HepG2 (cell line): ENCODE data around the gene PKMYT1. TPM values are rescaled to one million over a fixed set of nuclear protein-coding genes. Genes with fewer than 3 reads are reported as not detected.

Source experiments
- ATAC-seq: fragments of 200-7000 bp; cut with Tn5 transposase; 3 replicates; pipeline ENCODE4 v1.9.1; 2020; ENCODE audit warnings: mild to moderate bottlenecking, moderate library complexity
- BruUV-seq: library from RNA; stranded (reverse); fragments of 400-500 nt; replicated peaks from 2 replicates; lab custom pipeline; 2021; lab: Mats Ljungman, UMichigan
- CTCF ChIA-PET: fragments of 300-600 bp; formaldehyde crosslinking; extraction: SDS; loops from one replicate; lab custom pipeline; 2021; ENCODE audit warnings: low total read pairs, inconsistent platforms, low intra/inter-chr PET ratio; lab: Yijun Ruan, JAX
- POLR2A ChIA-PET: fragments of 350-600 bp; sonication (Branson Sonifier 250); formaldehyde crosslinking; loops from one replicate; lab custom pipeline; 2020; ENCODE audit warnings: antibody characterized with exemption, inconsistent platforms; lab: Yijun Ruan, JAX
- DNase-seq: peaks from one replicate; pipeline ENCODE4 v3.0.0-alpha.2; 2015; ENCODE audit warnings: low spot score
- FAIRE-seq: peaks from 3 replicates; lab custom pipeline; 2011; peaks lifted over from hg19 to GRCh38; lab: Jason Lieb, UNC
- H2AFZ ChIP-seq: one replicate; pipeline ENCODE4 v1.6.1; 2011; ENCODE audit warnings: low read length, inconsistent platforms
- H3K27ac ChIP-seq: fragments of 300-600 bp; 3 replicates; pipeline ENCODE4 v1.8.0; 2011; ENCODE audit warnings: mixed run types, mild to moderate bottlenecking, mixed read lengths, low read length, inconsistent platforms; ENCODE audit not compliant: insufficient read depth; ENCODE audit errors: extremely low read length
- H3K27me3 ChIP-seq, 2 experiments: fragments of 200-600 bp in 1 of 2; 2 replicates in 1 of 2; 3 replicates in 1 of 2; pipeline versions ENCODE4 v1.6.0 to v1.8.0; 2011; ENCODE audit warnings: low read length in 2 of 2, mild to moderate bottlenecking in 2 of 2, moderate library complexity in 2 of 2, inconsistent platforms in 1 of 2; ENCODE audit not compliant: insufficient read depth in 2 of 2, control insufficient read depth in 1 of 2
- H3K36me3 ChIP-seq, 2 experiments: fragments of 200-600 bp in 1 of 2; replicated peaks in 1 of 2; 2 replicates in 1 of 2; 3 replicates in 1 of 2; pipeline versions ENCODE4 v1.5.1 to v1.8.0; 2011; ENCODE audit warnings: low read length in 2 of 2, inconsistent platforms in 1 of 2; ENCODE audit not compliant: insufficient read depth in 2 of 2, control insufficient read depth in 1 of 2
- H3K4me1 ChIP-seq: 2 replicates; pipeline ENCODE4 v1.5.1; 2012; ENCODE audit warnings: low read length, inconsistent platforms; ENCODE audit not compliant: insufficient read depth
- H3K4me2 ChIP-seq: 2 replicates; pipeline ENCODE4 v1.6.0; 2011; ENCODE audit warnings: low read depth, low read length, inconsistent platforms
- H3K4me3 ChIP-seq, 3 experiments: fragments of 200-600 bp in 1 of 3; sonication (generic), shearing (Covaris generic) in 1 of 3; replicated peaks in 1 of 3; 2 replicates each; pipeline ENCODE4 v1.5.1; 2011 to 2016; ENCODE audit warnings: low read length in 3 of 3, inconsistent platforms in 2 of 3, low read depth in 2 of 3, mild to moderate bottlenecking in 2 of 3, control low read depth in 1 of 3, mixed read lengths in 1 of 3; ENCODE audit not compliant: insufficient read depth in 1 of 3
- H3K79me2 ChIP-seq: one replicate; pipeline ENCODE4 v1.6.1; 2011; ENCODE audit warnings: low read length, inconsistent platforms; ENCODE audit not compliant: insufficient read depth
- H3K9ac ChIP-seq: 2 replicates; pipeline ENCODE4 v1.6.0; 2011; ENCODE audit warnings: mild to moderate bottlenecking, low read depth, low read length, inconsistent platforms; ENCODE audit not compliant: insufficient read depth
- H3K9me3 ChIP-seq: 2 replicates; pipeline ENCODE4 v1.5.1; 2012; ENCODE audit warnings: mild to moderate bottlenecking, low read length
- H4K20me1 ChIP-seq: 2 replicates; pipeline ENCODE4 v1.6.0; 2011; ENCODE audit warnings: inconsistent platforms, mild to moderate bottlenecking, low read length, moderate library complexity; ENCODE audit not compliant: insufficient read depth
- E2F5 ChIP-seq: sonication (generic); formaldehyde crosslinking; conservative IDR thresholded peaks from 2 replicates; pipeline ENCODE4 v1.4.0; 2020; ENCODE audit warnings: missing genetic modification reagents
- FOXK2 ChIP-seq: fragments of 450-650 bp; IDR thresholded peaks from 2 replicates; pipeline ENCODE4 v1.6.1; 2016
- FOXM1 ChIP-seq: sonication (generic); formaldehyde crosslinking; IDR thresholded peaks from 2 replicates; pipeline ENCODE4 v1.5.0; 2020; ENCODE audit warnings: missing genetic modification reagents
- HOXA3 ChIP-seq: sonication (generic); formaldehyde crosslinking; IDR thresholded peaks from 2 replicates; pipeline ENCODE4 v1.5.0; 2020; ENCODE audit warnings: missing genetic modification reagents
- KAT7 ChIP-seq: IDR thresholded peaks from 2 replicates; pipeline ENCODE4 v1.6.1; 2018; ENCODE audit warnings: borderline replicate concordance, missing compliant biosample characterization
- NPAS2 ChIP-seq: sonication (generic); formaldehyde crosslinking; IDR thresholded peaks from 2 replicates; pipeline ENCODE4 v1.8.0; 2022; ENCODE audit warnings: mild to moderate bottlenecking, missing genetic modification reagents, borderline replicate concordance
- PITX1 ChIP-seq: sonication (generic); formaldehyde crosslinking; IDR thresholded peaks from 2 replicates; pipeline ENCODE4 v1.5.1; 2020; ENCODE audit warnings: mild to moderate bottlenecking, missing genetic modification reagents
- PLRG1 ChIP-seq: fragments of 450-650 bp; conservative IDR thresholded peaks from 2 replicates; pipeline ENCODE4 v1.6.1; 2016
- TAF1 ChIP-seq: sonication (generic); formaldehyde crosslinking; IDR thresholded peaks from 2 replicates; pipeline ENCODE4 v1.4.0; 2020; ENCODE audit warnings: missing genetic modification reagents
- TCF7L2 ChIP-seq: IDR thresholded peaks from 2 replicates; pipeline ENCODE4 v1.6.1; 2011; ENCODE audit warnings: mild to moderate bottlenecking, low read depth, low read length, moderate library complexity
- TOE1 ChIP-seq: sonication (generic); formaldehyde crosslinking; IDR thresholded peaks from 2 replicates; pipeline ENCODE4 v1.4.0; 2020; ENCODE audit warnings: mild to moderate bottlenecking, missing genetic modification reagents
- ZBTB21 ChIP-seq: sonication (generic); formaldehyde crosslinking; IDR thresholded peaks from 2 replicates; pipeline ENCODE4 v1.4.0; 2020; ENCODE audit warnings: missing genetic modification reagents
- ZFP91 ChIP-seq: sonication (generic); formaldehyde crosslinking; IDR thresholded peaks from 2 replicates; pipeline ENCODE4 v1.9.0; 2022; ENCODE audit warnings: missing genetic modification reagents, mild to moderate bottlenecking, borderline replicate concordance
- ZNF180 ChIP-seq: sonication (generic); formaldehyde crosslinking; IDR thresholded peaks from 2 replicates; pipeline ENCODE4 v1.4.0; 2020; ENCODE audit warnings: low read depth, missing genetic modification reagents, borderline replicate concordance
- ZNF292 ChIP-seq: sonication (generic); formaldehyde crosslinking; IDR thresholded peaks from 2 replicates; pipeline ENCODE4 v1.8.1; 2022; ENCODE audit warnings: mild to moderate bottlenecking, low read depth, missing genetic modification reagents, borderline replicate concordance
- ZNF383 ChIP-seq: sonication (generic); formaldehyde crosslinking; IDR thresholded peaks from 2 replicates; pipeline ENCODE4 v1.4.0; 2020; ENCODE audit warnings: missing genetic modification reagents, mild to moderate bottlenecking, borderline replicate concordance
- ZNF414 ChIP-seq: sonication (generic); formaldehyde crosslinking; IDR thresholded peaks from 2 replicates; pipeline ENCODE4 v1.5.0; 2020; ENCODE audit warnings: missing genetic modification reagents
- ZNF878 ChIP-seq: sonication (generic); formaldehyde crosslinking; IDR thresholded peaks from 2 replicates; pipeline ENCODE4 v1.8.1; 2023; ENCODE audit warnings: mild to moderate bottlenecking, missing genetic modification reagents, moderate library complexity
- ZSCAN12 ChIP-seq: sonication (generic); formaldehyde crosslinking; IDR thresholded peaks from 2 replicates; pipeline ENCODE4 v1.9.0; 2021; ENCODE audit warnings: mild to moderate bottlenecking, missing genetic modification reagents
- ZZZ3 ChIP-seq: sonication (generic); formaldehyde crosslinking; IDR thresholded peaks from 2 replicates; pipeline ENCODE4 v1.4.0; 2020; ENCODE audit warnings: missing genetic modification reagents, mild to moderate bottlenecking, borderline replicate concordance
- WGBS: methylation state at CpG from one replicate; pipeline ENCODE4 v1.1.6; 2017; ENCODE audit warnings: low lambda C conversion rate; 5-methylcytosine and 5-hydroxymethylcytosine counted together
- in situ Hi-C: cut with HindIII; loops from 2 replicates; pipeline ENCODE4 v1.10.0; 2017; ENCODE audit warnings: low pct_unique_long_range_greater_than_20kb; ENCODE audit not compliant: extremely low pct_ligation_motif_present
- intact Hi-C: fragments of 100-400 bp; cut with micrococcal nuclease; formaldehyde crosslinking; loops from one replicate; pipeline ENCODE4 v1.10.0; 2022; ENCODE audit not compliant: unreplicated experiment
- polyA plus RNA-seq, 8 experiments: library from polyadenylated mRNA; depleted of rRNA in 3 of 8; stranded (reverse) in 7 of 8; unstranded in 1 of 8; fragments of >200 nt; fragmentation: Illumina TruSeq in 4 of 8; extraction: Trizol in 4 of 8; gene quantifications; 2 replicates each; pipeline versions ENCODE4 v1.2.1 to v1.2.3, GENCODE V29; 2011 to 2016; ENCODE audit warnings: low read depth in 4 of 8, missing spikeins in 1 of 8, mixed read lengths in 1 of 8; ENCODE audit not compliant: insufficient read depth in 1 of 8
- total RNA-seq, 5 experiments: library from RNA; depleted of rRNA; stranded (reverse); fragments of >200 nt; fragmentation: Illumina TruSeq; extraction: Trizol; gene quantifications; 2 replicates each; pipeline ENCODE4 v1.2.3, GENCODE V29; 2016; ENCODE audit warnings: low read depth in 1 of 5

The PKMYT1 gene
- total and polyA plus RNA-seq, 2 of the 13 experiments (the other 11 are each of a cell fraction or from before 2014, with no cell fraction given), result 7.0 to 27.8 TPM

- ATAC-seq, result peak; percentile 53
- H3K9ac ChIP-seq, result peak overlapping the region; percentile 99
- H3K9me3 ChIP-seq, result no peaks in the 10 kb centered on the region
- H3K4me3 ChIP-seq, result peak overlapping the region; percentile 65 to 93 (median 76)
- peak overlapping the region; percentile 85 for H3K4me2 ChIP-seq
- BruUV-seq, result no TSS peak
- in situ Hi-C loops, result no loop called here
- peak; percentile 87 for DNase-seq
- FAIRE-seq, result peak; percentile 42
- peaks cover 4 to 6% of the 10 kb centered on the region in 2 experiments; a peak in 4 of 5 replicates for H3K36me3 ChIP-seq
- ChIA-PET CTCF (interaction anchor here (0.8 to 0.9 kb wide), 2 partner anchors 15 to 17 kb away, joined by 3 to 4 read pairs; no protein-coding TSS in a partner anchor), POLR2A (interaction anchor here (0.7 to 18.8 kb wide), 25 partner anchors 7 to 865 kb away, joined by 3 to 750 read pairs (median 5); partner anchors contain the start of genes CLDN9, FLYWCH2, IL32 and KREMEN2)
- 2% methylated on average over 13 of the region's 57 CpGs for WGBS
- peaks cover 31% of the 10 kb centered on the region; the same call in 1 of the 2 replicates for H4K20me1 ChIP-seq
- peaks cover 5% of the 10 kb centered on the region for H3K79me2 ChIP-seq
- no peak overlapping the region for H2AFZ ChIP-seq
- no peaks in the 10 kb centered on the region; a peak in 2 of 5 replicates for H3K27me3 ChIP-seq
- peaks cover 68% of the 10 kb centered on the region for H3K4me1 ChIP-seq
- intact Hi-C loops, result no loop called here
- H3K27ac ChIP-seq, result peak overlapping the region; percentile 93
- TF ChIP-seq KAT7 (CRISPR knock-in tag), result no peak; the same call in 1 of the 2 replicates
- peak; percentile 65; the same call in 1 of the 2 replicates for TF ChIP-seq HOXA3 (CRISPR knock-in tag)
- no peak for TF ChIP-seq ZNF180 (CRISPR knock-in tag)
- no peak for TF ChIP-seq E2F5
- TF ChIP-seq NPAS2 (CRISPR knock-in tag), result no peak
- TF ChIP-seq ZNF292, result 0 out of 2 replicates have a peak, but pooled peaks have one; percentile 32
- no peak for TF ChIP-seq TCF7L2
- TF ChIP-seq PITX1 (CRISPR knock-in tag), result peak; percentile 16; the same call in 1 of the 2 replicates
- peak; percentile 90 for TF ChIP-seq ZNF414 (CRISPR knock-in tag)
- peak; percentile 20; the same call in 1 of the 2 replicates for TF ChIP-seq ZZZ3 (CRISPR knock-in tag)
- TF ChIP-seq ZNF878 (CRISPR knock-in tag), result peak; percentile 64; the same call in 1 of the 2 replicates
- no peak for TF ChIP-seq TOE1 (CRISPR knock-in tag)
- no peak for TF ChIP-seq FOXK2
- no peak for TF ChIP-seq ZSCAN12 (CRISPR knock-in tag)
- 0 out of 2 replicates have a peak, but pooled peaks have one; percentile 8 for TF ChIP-seq ZBTB21 (CRISPR knock-in tag)
- TF ChIP-seq ZFP91 (CRISPR knock-in tag), result no peak; the same call in 1 of the 2 replicates
- no peak for TF ChIP-seq FOXM1 (CRISPR knock-in tag)
- TF ChIP-seq PLRG1, result no peak
- TF ChIP-seq ZNF383 (CRISPR knock-in tag), result no peak
- peak; percentile 19; the same call in 1 of the 2 replicates for TF ChIP-seq TAF1 (CRISPR knock-in tag)
These were observed 40.6 kb upstream of the PKMYT1 start for GRCh38 chr16:3020604-3021448.
